Myocyte (in vitro differentiated cells): Measurements from ENCODE around the gene ATG7. TPM values are rescaled to one million over a fixed set of nuclear protein-coding genes. Genes with fewer than 3 reads are reported as not detected.
"Not testable (repeated sequence)": the region's sequence is repeated elsewhere in the genome, so short reads cannot be mapped to it uniquely, and the experiment has no call there.

Source experiments
- DNase-seq: peaks from one replicate; pipeline ENCODE4 v3.0.0-alpha.2; 2012; ENCODE audit warnings: low read depth
- total RNA-seq: library from RNA; depleted of rRNA; stranded (reverse); fragments of >200 nt; gene quantifications from 2 replicates; pipeline ENCODE4 v1.2.3, GENCODE V29; 2014

The ATG7 gene
- total RNA-seq, 1 donor from 2014 or later = 24.3 TPM

DNA sequence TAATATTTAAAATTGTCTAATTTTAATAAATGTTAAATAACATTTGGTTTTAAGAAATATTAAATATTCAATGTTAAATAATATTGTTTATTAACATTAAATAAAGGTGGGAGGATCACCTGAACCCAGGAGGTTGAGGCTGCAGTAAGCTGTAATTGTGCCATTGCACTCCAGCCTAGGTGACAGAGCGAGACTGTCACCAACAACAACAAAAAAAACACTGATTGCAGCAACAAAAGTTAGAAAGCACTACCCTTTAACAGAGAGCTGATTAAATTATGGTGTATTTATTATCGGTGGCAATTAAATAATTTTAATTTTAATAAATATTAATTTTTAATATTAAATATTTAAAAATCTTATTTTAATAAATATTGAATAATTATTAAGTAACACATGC, 152.1 kb downstream of the ATG7 start:
- DNase-seq = no peak

DNA sequence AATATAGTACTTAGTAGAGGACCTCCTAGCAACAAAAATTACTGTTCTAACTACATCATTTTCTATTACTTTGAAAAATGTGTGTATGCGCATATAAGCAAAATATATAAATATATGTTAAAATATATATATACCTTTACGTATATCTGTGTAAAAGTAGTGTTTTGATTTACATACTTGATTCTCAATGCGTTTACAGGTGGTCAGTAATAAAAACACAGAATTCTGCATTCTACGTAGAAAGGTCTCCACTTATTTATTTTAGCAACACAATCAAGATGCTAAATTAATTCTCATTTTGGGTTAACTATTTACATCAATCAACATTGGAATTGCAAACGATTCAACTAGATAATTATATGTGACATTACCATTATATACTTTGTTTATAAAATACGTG, 158.0 kb downstream of the ATG7 start:
- DNase-seq = no peak

DNA sequence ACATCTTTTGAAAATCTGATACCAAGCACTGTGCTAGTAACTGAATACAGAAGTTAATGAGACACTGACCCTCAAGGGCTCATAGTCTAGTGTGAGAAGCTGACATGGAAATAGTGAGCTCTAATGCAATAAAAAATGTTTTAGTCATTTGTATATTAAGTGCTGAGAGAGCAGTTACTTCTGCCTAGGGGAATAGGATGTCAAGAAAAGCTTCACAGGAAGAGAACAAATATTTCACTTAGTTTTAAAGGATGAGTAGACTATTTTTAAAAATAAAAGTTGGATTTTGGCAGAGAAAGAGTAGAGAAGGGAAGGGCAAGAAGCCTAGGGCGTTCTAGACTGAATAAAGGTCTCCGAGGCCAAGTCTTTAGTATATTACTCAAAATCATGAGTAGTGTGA, 158.4 kb downstream of the ATG7 start:
- DNase-seq = no peak

DNA sequence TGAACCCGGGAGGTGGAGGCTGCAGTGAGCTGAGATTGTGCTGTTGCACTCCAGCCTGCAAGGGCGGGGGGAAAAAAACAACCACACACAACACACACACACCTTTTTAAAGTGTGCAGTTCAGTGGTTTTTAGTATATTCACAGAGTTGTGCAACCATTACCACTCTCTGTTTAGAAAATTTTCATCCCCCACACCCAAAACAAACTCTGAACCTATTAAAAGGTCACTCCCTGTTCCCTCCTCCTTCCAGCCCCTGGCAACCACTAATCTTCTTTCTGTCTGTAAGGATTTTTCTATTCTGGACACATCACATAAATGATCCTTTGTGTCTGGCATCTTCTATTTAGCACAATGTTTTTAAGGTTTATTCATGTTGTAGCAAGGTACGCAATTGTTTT, 159.1 kb downstream of the ATG7 start:
- no peak for DNase-seq

DNA sequence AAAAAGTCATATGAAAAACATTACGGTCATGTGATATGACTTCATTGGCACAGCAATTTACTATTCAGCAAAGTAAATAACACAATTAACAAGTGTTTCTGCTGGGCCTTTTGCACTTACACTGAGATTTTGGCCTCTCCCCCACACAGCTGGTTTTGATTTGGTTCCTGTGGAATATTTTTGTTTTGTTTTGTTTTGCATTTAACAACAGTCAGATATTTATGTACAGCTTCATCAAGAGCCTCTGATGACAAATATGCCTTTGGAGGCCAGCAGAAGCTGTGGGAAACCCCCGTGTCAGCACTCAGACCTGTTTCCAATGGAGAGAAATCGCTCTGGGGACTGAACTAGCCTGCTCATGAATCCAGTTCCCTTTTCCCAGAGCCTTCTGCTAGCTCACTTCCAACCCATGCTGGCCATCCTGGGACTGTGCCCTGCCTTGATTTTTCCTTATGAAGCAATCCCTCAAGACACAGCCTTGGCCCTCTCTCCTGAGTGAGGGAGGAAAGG, 161.9 kb downstream of the ATG7 start:
- peak; percentile 62 for DNase-seq

DNA sequence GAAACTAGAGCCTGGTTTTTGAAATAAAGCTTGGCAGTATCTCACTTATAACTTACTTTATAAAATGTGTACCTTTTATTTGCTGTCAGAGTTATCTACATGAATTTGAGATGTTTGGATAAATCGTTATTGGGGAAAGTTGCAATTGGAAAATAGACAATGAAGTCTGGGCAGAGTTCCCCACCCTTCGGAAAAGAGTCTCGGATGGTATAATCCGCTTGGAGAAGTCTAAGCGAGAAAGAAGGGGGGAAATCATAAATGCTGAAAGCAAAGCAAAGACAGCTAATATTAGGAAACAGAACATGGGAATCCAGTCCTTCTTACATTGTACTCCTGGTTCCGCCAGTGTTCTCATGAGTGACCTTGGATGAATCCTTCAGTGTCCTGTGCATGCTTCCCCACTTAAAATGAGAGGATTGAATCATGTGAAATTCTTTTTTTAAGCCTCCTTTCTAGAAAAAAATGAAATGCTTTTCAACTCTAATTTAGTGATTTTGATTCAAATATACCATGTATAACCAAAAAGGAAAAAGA, 162.4 kb downstream of the ATG7 start:
- no peak for DNase-seq

DNA sequence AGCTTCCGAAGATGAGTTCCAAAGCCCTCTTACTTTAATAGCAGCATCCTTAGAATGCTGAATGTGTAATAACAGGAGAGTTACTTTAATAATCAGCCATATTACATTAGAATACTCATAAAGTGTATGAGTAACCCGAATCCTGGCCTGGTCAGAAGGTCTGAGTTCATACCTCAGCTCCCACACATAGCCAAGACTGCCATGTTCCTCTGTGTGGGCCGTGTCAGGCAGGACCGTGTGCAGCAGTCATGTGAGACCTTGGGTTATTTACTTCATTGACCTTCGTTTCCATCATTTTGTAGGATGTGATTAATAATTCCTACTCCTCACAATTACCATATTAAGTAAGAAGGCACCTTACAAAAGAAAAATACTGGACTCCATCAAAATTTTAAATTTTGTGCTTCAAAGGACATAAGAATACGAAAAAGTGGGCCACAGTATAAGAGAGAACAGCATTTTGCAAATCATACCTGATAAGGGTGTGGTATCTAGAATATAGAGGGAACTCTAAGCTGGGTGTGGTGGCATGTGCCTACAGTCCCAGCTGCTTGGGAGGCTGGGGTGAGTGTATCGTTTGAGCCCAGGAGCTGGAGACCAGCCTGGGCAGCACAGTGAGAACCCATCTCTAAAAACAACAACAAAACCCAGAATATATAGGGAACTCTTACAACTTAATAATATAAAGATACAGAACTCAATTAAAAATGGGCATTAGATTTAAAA, 163.4 kb downstream of the ATG7 start:
- DNase-seq = no peak

DNA sequence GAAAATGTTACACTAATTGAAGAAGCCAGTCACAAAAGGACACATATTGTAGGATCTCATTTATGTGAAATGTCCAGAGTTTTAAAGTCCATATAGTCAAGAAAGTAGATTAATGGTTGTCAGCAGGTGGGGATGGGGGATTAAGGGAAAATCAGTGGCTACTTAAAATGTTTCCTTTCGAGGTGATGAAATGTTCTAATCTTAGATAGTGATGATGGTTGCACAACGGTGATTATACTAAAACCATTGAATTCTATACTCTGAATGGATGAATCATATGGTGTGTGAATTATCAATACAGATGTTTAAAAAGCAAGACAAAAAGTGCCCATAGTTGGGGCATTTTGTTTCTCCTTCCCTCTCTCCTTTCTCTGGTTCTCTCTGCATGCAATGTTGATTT, 164.6 kb downstream of the ATG7 start:
- DNase-seq = no peak

DNA sequence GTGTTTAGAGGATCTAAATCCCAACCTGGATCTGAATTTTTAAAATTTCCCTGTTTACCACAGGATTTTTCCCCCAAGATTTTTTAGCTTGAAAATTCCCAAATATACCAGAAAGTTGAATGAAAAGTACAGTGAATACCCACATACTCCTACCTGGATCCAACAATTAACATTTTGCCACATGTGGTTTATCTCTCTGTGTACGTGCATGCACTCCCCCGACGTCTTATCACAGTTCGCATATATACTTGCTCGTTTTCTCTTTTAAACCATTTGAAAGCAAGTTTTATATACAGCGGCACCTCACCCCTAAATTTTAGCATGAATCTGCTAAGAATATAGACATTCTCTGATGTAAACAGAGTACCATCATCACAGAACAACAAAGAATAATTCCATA, 165.3 kb downstream of the ATG7 start:
- DNase-seq = no peak

DNA sequence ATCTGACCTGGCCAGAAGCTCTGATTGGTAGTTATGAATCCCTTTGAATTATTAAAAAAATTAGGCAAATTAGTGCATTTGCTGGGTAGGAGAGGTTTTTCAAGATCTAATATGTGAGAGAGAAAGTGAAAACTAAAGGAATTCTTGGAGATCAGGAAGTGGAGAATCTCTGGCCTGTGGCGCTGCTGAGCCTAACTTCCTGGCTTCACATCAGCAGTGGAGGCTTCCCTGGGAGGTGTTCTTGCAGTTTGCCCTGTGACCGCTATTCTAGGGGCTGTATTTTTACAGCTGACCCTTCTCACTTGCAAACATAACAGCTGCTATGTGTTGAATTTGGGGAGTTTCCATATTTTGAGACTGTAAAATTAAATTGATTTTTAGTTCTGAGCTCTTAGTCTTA, 166.4 kb downstream of the ATG7 start:
- peak; percentile 71 for DNase-seq

DNA sequence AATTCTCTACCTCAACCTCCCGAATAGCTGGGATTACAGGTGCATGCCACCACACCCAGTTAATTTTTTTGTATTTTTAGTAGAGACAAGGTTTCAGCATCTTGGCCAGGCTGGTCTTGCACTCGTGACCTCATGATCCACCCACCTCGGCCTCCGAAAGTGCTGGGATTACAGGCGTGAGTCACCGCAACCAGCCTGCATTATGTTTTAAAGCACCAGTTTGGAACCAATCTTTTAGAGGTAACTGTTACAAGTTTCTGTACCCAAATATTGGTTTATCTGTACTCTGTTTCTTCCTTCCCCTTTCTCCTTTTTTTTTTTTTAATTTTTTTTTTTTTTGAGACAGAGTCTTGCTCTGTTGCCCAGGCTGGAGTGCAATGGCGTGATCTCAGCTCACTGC, 169.1 kb downstream of the ATG7 start:
- DNase-seq = not testable (repeated sequence)

DNA sequence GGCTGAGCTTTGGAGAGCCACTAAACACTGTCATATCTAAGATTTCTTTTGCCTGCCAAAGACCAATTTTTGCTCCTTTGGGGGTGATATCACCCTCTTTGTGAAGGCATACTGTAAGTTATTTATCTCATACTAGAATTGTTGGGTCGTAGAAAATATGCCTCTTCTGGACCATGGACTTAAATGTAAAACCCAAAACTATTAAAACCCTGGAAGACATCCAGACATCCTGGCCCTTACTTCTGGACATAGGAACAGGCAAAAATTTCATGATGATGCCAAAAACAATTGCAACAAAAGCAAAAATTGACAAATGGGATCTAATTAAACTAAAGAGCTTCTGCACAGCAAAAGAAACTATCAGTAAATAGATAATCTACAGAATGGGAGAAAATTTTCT, 172.2 kb downstream of the ATG7 start:
- no peak for DNase-seq

DNA sequence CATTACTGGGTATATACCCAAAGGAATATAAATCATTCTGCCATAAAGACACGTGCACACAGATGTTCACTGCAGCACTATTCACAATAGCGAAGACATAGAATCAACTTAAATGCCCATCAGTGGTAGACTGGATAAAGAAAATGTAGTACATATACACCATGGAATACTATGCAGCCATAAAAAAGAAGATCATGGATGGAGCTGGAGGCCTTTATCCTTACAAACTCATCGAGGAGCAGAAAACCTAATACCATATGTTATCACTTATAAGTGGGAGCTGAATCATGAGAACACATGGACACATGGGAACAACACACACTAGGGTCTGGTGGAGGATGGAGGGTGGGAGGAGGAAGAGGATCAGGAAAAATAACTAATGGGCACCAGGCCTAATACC, 173.0 kb downstream of the ATG7 start:
- not testable (repeated sequence) for DNase-seq

DNA sequence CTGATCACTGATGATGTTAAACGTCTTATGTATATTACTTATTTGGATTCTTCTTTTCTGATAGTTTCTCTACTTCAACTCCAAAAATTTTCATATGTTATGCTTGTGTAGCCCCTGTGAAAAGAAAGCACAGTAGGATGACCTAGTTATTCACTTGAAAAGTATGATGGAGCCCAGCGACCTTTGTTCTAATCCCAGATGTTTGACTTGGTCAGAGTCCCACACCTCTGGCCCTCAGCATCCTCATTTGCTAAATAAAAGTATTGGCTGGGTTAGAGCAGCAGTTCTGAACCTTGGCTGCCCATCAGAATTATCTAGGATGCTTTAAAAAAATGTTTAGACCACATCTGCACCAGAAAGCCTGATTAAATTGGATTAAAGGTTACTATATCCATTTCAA, 173.7 kb downstream of the ATG7 start:
- DNase-seq = no peak

DNA sequence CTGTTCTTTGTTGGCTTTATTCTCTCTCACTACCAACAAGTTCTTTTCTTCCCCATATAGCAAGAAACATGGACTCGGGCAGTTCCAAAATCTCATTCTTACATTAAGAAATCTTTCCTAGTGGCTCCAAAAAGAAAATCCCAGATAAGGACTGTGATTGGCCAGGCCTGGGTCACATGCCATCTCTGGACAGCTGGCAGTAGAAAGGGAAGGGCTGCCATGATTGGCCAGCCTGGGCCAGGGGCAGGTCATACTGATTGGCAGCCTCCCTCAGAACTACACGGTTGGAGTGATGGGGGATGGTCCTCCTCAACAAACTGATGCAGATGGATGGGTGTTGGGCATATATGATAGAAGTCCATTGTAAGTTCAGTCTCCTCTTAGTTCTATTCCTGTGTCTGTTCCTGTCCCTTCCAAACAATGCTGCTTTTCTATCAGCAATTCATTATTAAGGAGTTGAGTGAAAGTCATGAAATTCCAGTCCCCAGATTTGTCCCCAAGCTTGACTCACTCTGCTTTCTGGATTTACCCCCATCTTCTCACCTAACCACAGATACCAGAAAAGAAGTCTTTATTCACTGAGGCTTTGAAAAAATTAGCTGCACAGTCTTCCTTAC, 175.5 kb downstream of the ATG7 start:
- no peak for DNase-seq

DNA sequence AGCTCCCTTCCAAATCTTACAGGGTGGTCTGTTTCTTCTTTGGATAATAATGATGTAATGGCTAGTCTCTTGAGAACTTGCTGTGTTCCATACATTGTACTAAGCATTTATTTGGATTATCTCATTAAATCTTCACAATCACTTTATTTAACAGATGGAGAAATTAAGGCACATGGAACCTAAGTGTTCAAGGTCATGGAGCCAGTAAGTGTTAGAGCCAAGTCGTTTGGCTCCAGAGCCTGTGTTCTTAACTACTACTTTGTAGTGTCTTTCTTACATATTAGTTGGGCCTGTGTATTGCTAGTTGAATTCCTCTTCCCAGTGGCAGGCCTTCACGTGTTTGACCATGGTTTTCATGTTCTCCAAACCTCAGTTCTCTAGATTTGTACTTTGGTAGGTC, 177.8 kb downstream of the ATG7 start:
- no peak for DNase-seq

DNA sequence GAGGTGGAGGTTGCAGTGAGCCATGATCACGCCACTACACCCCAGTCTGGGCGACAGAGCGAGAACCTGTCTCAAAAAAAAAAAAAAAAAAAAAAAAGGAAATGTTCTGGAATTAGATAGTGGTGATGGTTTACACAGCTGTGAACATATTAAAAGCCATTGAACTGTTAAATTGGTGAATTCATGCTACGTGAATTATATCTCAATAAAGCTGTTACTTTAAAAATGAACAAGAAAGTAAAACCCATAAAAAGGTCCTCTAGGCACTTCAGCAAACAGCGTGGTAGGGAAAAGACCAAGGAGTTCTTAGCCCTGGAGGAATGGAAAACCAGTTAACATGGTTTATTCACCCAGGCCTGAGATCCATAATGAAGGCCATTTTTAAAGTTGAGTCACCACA, 180.1 kb downstream of the ATG7 start:
- DNase-seq = no peak

DNA sequence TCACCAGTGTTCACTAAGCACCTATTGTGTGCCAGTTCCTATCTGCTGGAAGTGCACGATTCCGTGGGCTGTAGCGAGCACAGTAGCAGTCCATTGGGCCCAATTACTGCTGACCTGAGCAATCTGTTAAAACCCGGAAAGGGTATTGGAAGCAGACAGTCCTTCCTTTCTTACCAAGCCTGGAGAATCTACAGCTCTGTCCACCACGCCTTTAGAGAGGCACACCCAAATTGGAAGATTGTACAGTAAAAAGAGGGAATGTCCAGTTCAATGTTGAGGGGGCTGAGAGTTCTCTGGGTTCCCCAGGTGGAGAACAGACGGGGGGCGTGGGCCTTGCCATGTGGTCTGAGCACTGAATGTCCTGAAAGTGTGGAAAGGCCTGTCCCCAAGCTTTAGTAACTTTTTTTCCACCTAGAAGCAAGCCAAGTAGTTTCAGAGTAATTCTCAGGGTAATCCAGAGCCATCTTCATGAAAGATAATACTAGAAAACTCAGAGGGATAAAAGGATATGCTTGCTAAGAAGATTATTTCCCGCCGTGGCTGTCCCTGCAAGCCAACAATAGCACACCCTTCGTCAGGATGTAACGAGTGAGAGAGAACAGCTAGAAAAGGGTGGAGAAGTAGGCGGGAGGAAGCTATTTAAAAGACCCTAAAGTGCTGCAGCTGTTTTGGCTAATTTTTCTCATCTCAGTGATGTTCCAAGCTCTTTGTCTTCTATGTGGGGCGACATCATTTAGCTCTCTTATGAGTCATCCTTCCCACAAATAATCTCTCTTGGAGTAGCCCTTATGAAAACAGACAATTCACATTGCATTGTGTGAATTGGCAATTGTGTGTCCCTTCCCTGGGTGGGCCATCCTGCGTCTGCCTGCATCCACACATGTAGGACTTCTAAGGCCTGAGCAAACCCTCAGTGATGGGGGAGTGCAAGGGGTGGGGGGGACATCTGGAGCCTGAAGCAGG, 181.0 kb downstream of the ATG7 start:
- peak; percentile 86 for DNase-seq

DNA sequence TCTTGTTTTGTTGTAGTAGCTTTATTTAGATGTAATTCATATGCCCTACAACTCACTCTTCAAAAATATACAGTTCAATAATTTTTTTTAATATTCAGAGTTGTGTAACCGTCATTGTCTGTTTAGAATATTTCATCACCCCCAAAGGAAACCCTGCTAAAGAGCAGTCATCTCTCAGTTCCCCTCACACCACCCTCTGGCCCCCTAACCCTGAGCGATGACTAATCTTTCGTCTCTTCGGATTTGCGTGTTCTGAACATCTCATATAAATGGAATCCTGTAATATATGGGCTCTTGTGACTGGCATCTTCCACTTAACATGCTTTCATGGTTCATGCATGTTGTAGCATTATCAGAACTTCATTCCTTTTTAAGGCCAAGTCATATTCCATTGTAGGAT, 183.8 kb downstream of the ATG7 start:
- no peak for DNase-seq

DNA sequence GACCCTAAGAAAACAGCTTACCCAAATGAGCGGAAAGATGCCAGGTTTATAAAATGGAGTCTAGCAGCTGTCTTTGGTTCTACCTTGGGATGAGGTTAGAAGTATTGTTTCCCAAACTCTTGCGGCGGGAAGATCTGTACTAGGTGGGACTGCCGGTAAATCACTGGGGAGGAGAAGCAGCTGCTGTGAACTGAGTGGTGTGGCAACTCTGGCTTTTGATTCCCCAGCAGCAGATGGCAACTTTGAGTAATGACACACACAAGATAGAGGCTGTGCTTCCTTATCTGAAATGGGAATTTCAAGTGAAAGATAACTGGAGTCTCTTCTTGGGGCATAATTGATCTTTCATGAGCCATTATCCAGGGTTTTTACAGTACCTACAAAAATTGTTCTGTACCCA, 184.9 kb downstream of the ATG7 start:
- DNase-seq = peak; percentile 79

DNA sequence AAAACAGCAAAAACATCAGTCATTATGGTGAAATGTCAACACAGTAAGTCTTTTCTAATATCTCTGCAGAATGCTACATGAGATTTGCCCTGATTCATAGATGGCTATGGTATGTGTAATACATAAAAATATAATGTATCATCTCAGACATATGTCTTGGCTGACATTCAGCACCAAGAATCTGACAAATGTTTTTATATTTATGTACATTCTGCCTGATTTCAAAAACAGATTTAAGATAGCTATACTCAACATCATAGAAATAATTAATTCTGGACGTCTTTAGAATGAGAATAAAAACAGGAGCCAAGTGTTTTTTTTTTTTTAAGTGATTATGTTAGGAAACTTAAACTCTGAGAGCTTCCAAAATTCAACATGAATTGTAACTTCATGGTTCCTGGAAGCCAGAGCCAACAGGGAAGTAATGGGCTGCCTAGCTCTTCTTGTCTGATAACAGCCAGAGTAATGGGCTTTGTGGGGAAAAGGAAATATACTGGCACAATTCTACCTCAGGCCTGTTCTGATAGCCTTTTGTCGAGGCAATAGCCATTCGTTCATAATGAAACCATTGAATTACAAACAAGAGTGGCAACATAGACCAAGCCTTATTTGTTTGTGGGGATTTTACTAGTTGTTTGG, 187.1 kb downstream of the ATG7 start:
- no peak for DNase-seq
